Activated naive CD4-positive, alpha-beta T cell treated with anti-CD3 and anti-CD28 coated beads, Interleukin-2, amount 50 U/mL, for 24 hours (primary cell): ENCODE data around the gene LACRT.
A peak's percentile ranks its signal among the peaks of the same experiment; 100 is the strongest.

ENCODE experiments used
- H3K27ac Mint-ChIP-seq: one replicate; pipeline ENCODE4 v1.8.0; 2021; ENCODE audit warnings: mild to moderate bottlenecking, mixed read lengths
- H3K27me3 Mint-ChIP-seq: one replicate; pipeline ENCODE4 v1.8.0; 2021; ENCODE audit warnings: mixed read lengths
- H3K36me3 Mint-ChIP-seq: one replicate; pipeline ENCODE4 v1.8.0; 2021; ENCODE audit warnings: mixed read lengths
- H3K4me1 Mint-ChIP-seq: one replicate; pipeline ENCODE4 v1.8.0; 2021; ENCODE audit warnings: mixed read lengths
- H3K4me3 Mint-ChIP-seq: one replicate; pipeline ENCODE4 v1.8.0; 2021; ENCODE audit warnings: mild to moderate bottlenecking, mixed read lengths
- H3K9me3 Mint-ChIP-seq: one replicate; pipeline ENCODE4 v1.8.0; 2021; ENCODE audit warnings: mixed read lengths

LACRT gene

GRCh38 chr12:54616933-54617680, 17.6 kb downstream of the LACRT start:
- Mint-ChIP-seq H3K27me3 (peaks cover 20% of the 10 kb centered on the region), H3K9me3 (no peaks in the 10 kb centered on the region), H3K4me1 (no peaks in the 10 kb centered on the region), H3K36me3 (no peaks in the 10 kb centered on the region), H3K27ac (no peak overlapping the region), H3K4me3 (no peak overlapping the region)

- Mint-ChIP-seq H3K27me3 (peaks cover 7% of the 10 kb centered on the region), H3K27ac (peak overlapping the region; percentile 8), H3K9me3 (no peaks in the 10 kb centered on the region), H3K4me3 (no peak overlapping the region), H3K36me3 (no peaks in the 10 kb centered on the region), H3K4me1 (no peaks in the 10 kb centered on the region)
Measured at GRCh38 chr12:54612225-54612750, 22.4 kb downstream of the LACRT start.

- H3K27me3 Mint-ChIP-seq, result peaks cover 7% of the 10 kb centered on the region
Measured at GRCh38 chr12:54611715-54612149, 23.0 kb downstream of the LACRT start.

GRCh38 chr12:54608769-54609168, 25.9 kb downstream of the LACRT start:
- no peak overlapping the region for H3K27ac Mint-ChIP-seq
- no peaks in the 10 kb centered on the region for H3K27me3 Mint-ChIP-seq
- H3K36me3 Mint-ChIP-seq, result no peaks in the 10 kb centered on the region
- H3K4me3 Mint-ChIP-seq, result no peak overlapping the region
- H3K9me3 Mint-ChIP-seq, result no peaks in the 10 kb centered on the region
- H3K4me1 Mint-ChIP-seq, result no peaks in the 10 kb centered on the region

More at GRCh38 chr12:54611715-54612149, 23.0 kb downstream of the LACRT start:
- no peak overlapping the region for H3K27ac Mint-ChIP-seq
- no peaks in the 10 kb centered on the region for H3K4me1 Mint-ChIP-seq
- no peaks in the 10 kb centered on the region for H3K36me3 Mint-ChIP-seq
- H3K9me3 Mint-ChIP-seq, result no peaks in the 10 kb centered on the region
- no peak overlapping the region for H3K4me3 Mint-ChIP-seq

GRCh38 chr12:54608156-54608555, 26.5 kb downstream of the LACRT start:
- Mint-ChIP-seq H3K27ac (no peak overlapping the region), H3K4me1 (peaks cover 3% of the 10 kb centered on the region), H3K9me3 (no peaks in the 10 kb centered on the region), H3K4me3 (no peak overlapping the region), H3K27me3 (no peaks in the 10 kb centered on the region), H3K36me3 (no peaks in the 10 kb centered on the region)

- Mint-ChIP-seq H3K27ac (no peak overlapping the region), H3K9me3 (no peaks in the 10 kb centered on the region), H3K27me3 (no peaks in the 10 kb centered on the region), H3K36me3 (no peaks in the 10 kb centered on the region), H3K4me3 (no peak overlapping the region), H3K4me1 (peaks cover 9% of the 10 kb centered on the region)
Measured at GRCh38 chr12:54606556-54606955, 28.1 kb downstream of the LACRT start.

GRCh38 chr12:54605138-54605970, 29.3 kb downstream of the LACRT start:
- Mint-ChIP-seq H3K36me3 (no peaks in the 10 kb centered on the region), H3K4me3 (no peak overlapping the region), H3K27me3 (no peaks in the 10 kb centered on the region), H3K9me3 (no peaks in the 10 kb centered on the region), H3K4me1 (peaks cover 9% of the 10 kb centered on the region), H3K27ac (no peak overlapping the region)

GRCh38 chr12:54604436-54604835, 30.3 kb downstream of the LACRT start:
- no peaks in the 10 kb centered on the region for H3K9me3 Mint-ChIP-seq
- no peak overlapping the region for H3K4me3 Mint-ChIP-seq
- peaks cover 9% of the 10 kb centered on the region for H3K4me1 Mint-ChIP-seq
- H3K36me3 Mint-ChIP-seq, result no peaks in the 10 kb centered on the region
- H3K27me3 Mint-ChIP-seq, result no peaks in the 10 kb centered on the region
- H3K27ac Mint-ChIP-seq, result no peak overlapping the region

- H3K27me3 Mint-ChIP-seq, result no peaks in the 10 kb centered on the region
- H3K36me3 Mint-ChIP-seq, result no peaks in the 10 kb centered on the region
- H3K27ac Mint-ChIP-seq, result no peak overlapping the region
- peaks cover 9% of the 10 kb centered on the region for H3K4me1 Mint-ChIP-seq
- no peaks in the 10 kb centered on the region for H3K9me3 Mint-ChIP-seq
- no peak overlapping the region for H3K4me3 Mint-ChIP-seq
Measured at GRCh38 chr12:54603872-54604271, 30.8 kb downstream of the LACRT start.

GRCh38 chr12:54603173-54603814, 31.4 kb downstream of the LACRT start:
- no peaks in the 10 kb centered on the region for H3K9me3 Mint-ChIP-seq
- H3K36me3 Mint-ChIP-seq, result no peaks in the 10 kb centered on the region
- H3K27ac Mint-ChIP-seq, result peak overlapping the region; percentile 12
- H3K4me1 Mint-ChIP-seq, result peaks cover 9% of the 10 kb centered on the region
- H3K27me3 Mint-ChIP-seq, result peaks cover 2% of the 10 kb centered on the region
- H3K4me3 Mint-ChIP-seq, result no peak overlapping the region

GRCh38 chr12:54602661-54603060, 32.0 kb downstream of the LACRT start:
- H3K4me3 Mint-ChIP-seq, result no peak overlapping the region
- peak overlapping the region; percentile 12 for H3K27ac Mint-ChIP-seq
- no peaks in the 10 kb centered on the region for H3K9me3 Mint-ChIP-seq
- peaks cover 9% of the 10 kb centered on the region for H3K4me1 Mint-ChIP-seq
- no peaks in the 10 kb centered on the region for H3K36me3 Mint-ChIP-seq
- H3K27me3 Mint-ChIP-seq, result peaks cover 2% of the 10 kb centered on the region

- Mint-ChIP-seq H3K27ac (no peak overlapping the region), H3K27me3 (peaks cover 2% of the 10 kb centered on the region), H3K36me3 (no peaks in the 10 kb centered on the region), H3K4me1 (peaks cover 9% of the 10 kb centered on the region), H3K4me3 (no peak overlapping the region), H3K9me3 (no peaks in the 10 kb centered on the region)
Measured at GRCh38 chr12:54601841-54602240, 32.9 kb downstream of the LACRT start.

GRCh38 chr12:54598970-54599369, 35.7 kb downstream of the LACRT start:
- H3K27me3 Mint-ChIP-seq, result peaks cover 2% of the 10 kb centered on the region
- no peak overlapping the region for H3K4me3 Mint-ChIP-seq
- H3K36me3 Mint-ChIP-seq, result no peaks in the 10 kb centered on the region
- H3K27ac Mint-ChIP-seq, result peak overlapping the region; percentile 53
- H3K9me3 Mint-ChIP-seq, result no peaks in the 10 kb centered on the region
- H3K4me1 Mint-ChIP-seq, result peaks cover 15% of the 10 kb centered on the region

GRCh38 chr12:54596526-54596946, 38.2 kb downstream of the LACRT start:
- Mint-ChIP-seq H3K27ac (no peak overlapping the region), H3K4me1 (peaks cover 7% of the 10 kb centered on the region), H3K36me3 (no peaks in the 10 kb centered on the region), H3K27me3 (peaks cover 2% of the 10 kb centered on the region), H3K9me3 (no peaks in the 10 kb centered on the region), H3K4me3 (no peak overlapping the region)

- Mint-ChIP-seq H3K27ac (no peak overlapping the region), H3K27me3 (peaks cover 2% of the 10 kb centered on the region), H3K36me3 (no peaks in the 10 kb centered on the region), H3K4me1 (peaks cover 7% of the 10 kb centered on the region), H3K9me3 (no peaks in the 10 kb centered on the region), H3K4me3 (no peak overlapping the region)
Measured at GRCh38 chr12:54595471-54595870, 39.2 kb downstream of the LACRT start.
